NCI-H345 treated with DMSO at 0.1 percent for 48 hours (cell line): ENCODE results near the gene SRP68.

Experiments used
- DNase-seq: peaks from one replicate; lab custom pipeline; 2025; ENCODE audit not compliant: unreplicated experiment; lab: John Stamatoyannopoulos, UW

The SRP68 gene

DNA sequence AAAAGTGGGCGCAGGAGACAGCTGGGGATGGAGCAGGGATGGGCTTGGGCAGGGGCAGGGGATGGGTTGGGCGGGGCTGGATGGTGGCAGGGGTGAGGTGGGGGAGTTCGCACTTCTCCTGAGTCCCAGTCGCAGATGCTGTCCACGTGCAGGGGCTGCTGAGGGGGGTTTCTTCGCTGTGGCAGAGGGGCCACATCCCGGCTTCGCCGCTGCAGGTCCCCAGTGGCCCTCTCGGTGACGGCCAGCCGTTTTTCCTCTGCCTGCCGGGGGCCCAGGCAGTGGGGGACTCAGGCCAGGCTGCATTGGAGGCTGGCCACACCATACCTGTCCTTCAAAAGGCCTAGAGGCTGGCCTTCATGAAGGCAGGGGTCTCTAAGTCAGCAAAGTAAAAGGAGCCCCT lies 53.5 kb downstream of the SRP68 start:
- no peak for DNase-seq

DNA sequence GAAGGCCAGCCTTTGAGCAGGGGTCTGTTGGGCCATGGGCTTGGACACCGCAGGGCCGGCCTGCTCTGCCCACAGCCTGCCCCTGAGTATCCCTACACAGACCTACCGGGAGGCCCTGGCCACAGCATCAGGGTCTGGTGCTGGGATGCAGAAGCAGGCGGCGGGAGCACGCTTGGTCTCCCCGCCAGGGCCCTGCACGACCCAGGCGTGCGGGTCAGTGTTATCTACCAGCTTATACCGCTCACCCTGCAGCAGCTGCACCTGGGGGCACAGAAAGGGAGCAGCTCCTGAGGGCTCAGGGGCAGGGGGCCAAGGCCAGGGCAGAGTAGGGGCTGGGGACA lies 54.0 kb downstream of the SRP68 start:
- DNase-seq = no peak

DNA sequence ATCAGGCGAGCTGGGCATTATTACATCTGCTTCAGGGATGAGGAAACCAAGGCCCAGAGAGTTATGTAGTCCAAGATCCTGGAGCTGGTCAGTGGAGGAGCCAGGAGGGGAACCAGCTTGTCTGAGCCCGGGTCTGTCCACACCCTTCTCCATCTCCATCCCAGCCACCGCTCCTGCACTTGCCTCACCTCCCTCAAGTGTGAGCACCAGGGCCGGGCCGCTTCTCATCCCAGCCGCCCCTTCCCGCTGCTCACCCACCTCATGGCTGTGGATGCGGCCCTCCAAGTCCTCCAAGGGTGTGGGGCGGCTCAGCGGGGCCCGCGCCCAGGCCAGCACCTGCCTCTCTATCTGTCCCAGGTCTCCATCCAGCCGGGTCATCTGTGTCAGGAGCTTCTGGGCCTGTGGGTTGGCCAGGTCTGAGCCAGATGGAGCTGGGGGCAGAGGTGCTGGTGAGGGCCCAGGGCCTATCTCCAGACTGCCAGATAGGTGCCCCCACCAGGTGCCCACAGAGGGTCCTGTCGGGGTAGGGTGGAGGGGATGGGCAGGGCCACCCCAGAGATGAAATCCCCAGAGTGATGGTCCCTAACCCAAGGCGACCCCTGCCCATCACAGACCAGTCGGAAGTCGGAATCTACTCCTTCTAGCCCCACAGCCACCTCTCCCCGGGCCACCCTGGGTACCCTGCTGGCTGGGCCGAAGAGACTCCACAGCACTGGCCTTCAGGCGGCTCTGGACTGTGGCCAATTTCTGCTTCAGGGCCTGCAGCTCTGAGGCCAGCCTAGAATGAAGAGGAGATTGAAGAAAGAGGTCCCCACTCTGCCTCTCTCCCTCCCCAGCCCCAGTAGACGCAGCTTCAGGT lies 54.6 kb downstream of the SRP68 start:
- DNase-seq = no peak

DNA sequence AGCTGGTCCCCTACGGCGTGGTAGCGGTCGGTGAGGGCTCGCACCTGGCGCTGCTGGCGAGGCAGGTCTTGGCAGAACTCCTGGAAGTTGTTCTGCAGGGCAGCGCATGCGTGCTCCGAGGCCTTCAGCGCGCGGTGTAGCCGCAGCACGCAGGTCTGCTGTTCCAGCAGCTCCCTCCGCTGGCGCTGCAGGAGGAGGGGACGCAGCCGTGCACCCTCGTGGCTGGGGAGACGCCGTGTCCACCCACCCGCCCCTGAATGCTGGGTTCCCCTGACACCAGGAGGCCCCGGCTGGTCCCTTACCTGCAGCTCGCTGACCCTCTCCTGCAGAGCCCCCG lies 57.4 kb downstream of the SRP68 start:
- DNase-seq = no peak

DNA sequence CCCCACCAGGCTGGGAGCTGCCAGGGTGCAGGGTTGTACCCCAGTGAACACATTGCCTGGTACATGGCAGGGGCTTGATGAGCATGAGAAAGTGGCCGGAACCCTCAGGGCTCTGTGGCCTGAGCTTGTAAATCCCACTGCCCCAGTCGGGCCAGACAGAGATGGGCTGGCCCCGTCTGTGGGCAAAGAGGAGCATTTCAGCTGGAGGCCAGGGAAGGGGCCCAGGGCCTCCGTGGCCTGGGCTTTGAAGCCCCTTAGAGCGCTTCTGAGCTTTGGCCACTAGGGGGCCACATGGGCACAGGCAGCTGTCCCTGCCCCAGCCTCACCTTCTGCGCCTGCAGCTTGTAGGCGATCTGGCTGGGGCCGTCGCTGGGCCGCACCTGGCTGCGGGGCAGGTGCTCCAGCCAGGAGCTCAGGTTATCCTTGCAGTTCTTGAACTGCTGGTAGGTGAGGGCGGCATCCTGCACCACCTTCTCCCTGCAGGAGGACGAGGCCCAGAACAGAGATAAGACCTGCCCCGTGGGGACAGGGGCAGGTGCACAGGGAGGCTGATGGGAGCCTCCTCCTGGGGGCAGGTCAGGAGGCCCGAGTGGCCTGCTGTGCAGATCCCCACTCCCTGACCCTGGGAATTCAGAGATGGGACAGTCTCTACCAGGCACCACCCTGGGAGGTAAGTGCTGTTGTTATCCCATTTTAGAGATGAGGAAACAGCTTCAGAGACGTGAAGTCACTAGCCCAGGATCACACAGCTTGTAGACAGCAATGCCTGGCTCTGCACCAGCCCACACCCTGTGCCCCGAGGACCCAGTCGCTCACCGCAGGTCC lies 58.0 kb downstream of the SRP68 start:
- DNase-seq = peak; percentile 86

DNA sequence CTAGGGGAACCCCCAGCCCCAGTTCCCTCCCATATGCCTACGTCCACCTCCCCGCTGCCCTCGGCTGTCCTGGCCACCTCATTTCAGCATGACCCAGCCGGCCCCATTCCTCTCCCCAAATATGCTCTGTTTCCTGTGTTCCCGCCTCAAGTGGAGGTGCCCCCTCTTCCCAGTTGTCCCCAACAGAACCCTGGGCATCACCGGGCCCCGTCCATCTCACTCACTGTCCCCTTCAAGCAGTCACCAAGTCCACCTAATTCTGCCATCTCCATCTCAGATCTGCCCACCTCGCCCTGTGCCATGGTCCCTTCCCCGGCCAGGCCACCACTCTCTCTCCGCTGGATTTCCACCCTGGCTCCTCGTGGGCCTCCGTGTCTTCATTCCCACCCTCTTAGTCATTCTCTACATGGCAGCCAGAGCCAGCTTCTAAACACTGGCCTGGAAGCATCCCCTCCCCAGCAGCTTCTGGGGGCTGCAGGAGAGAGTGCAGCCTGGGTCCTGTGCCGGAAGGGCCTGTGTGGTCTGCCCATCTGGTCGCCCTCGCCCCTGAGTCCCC lies 58.9 kb downstream of the SRP68 start:
- no peak for DNase-seq

DNA sequence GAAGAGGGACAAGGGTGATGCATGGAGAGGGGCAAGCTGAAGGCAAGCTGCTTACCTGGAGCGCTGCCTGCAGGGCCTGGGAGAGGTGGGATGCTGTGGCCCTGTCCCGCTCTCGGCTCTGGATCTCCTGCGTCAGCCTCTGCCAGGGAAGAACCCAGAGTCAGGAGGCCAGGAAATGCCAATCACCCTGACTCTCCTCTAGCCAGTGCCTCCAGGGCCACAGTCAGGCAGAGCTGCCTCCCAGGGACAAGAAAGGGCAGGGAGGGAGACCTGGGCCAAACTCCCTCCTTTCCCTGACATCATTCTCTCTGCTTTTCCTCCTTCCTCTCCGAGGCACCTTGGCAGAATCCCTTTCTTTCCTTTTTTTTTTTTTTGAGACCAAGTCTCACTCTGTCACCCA lies 60.4 kb downstream of the SRP68 start:
- no peak for DNase-seq

DNA sequence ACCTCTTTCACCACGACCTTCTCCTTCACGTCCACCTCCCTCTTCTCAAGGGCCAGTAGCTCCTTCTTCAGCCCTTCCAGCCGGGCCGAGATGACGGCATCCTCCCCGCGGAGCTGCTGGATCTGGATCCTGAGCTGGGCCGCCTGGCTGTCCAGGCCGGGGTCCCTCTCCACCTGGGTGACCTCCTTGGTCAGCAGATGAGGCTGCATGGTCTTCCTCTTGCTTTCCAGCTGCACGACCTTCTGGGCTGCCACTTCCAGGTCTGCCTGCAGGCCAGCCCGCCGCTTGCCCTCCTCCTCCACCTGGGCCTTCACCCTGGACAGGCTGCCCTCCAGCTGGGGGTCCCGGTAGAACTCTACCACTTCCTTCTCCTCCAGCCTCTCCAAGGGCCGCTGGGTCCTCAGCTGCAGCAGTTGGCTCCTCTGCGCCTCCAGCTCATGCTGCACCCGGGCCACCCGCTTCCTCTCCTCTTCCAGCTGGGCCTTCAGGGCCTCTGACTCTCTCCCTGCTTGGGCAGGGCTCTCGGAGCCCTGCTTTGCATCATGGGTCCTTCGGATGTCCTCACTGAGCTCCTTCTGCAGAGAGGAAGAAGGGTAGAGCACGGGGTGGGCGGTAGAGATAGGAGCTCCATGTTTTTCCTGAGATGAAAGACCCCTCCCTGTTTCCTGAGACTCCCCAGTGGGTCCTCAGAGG lies 62.2 kb downstream of the SRP68 start:
- DNase-seq = no peak

DNA sequence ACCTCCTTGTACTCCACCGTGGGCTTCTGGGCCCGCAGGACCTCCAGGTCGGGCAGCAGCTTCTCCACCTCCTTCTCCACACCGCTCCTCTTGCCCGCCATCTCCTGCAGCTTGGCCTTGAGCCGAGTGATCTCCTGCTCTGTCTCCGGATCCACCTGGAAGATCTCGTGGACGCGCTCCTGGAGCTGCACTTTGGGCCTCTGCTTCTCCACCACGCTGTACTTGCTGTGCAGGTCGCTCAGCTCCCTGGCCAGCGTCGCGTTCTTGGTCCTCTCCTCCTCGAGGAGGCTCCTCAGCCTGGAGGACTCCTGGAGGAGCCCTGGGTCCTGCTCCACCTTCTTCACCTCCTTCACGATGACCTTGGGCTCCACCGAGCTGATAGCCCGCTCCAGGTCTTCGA lies 62.9 kb downstream of the SRP68 start:
- no peak for DNase-seq

DNA sequence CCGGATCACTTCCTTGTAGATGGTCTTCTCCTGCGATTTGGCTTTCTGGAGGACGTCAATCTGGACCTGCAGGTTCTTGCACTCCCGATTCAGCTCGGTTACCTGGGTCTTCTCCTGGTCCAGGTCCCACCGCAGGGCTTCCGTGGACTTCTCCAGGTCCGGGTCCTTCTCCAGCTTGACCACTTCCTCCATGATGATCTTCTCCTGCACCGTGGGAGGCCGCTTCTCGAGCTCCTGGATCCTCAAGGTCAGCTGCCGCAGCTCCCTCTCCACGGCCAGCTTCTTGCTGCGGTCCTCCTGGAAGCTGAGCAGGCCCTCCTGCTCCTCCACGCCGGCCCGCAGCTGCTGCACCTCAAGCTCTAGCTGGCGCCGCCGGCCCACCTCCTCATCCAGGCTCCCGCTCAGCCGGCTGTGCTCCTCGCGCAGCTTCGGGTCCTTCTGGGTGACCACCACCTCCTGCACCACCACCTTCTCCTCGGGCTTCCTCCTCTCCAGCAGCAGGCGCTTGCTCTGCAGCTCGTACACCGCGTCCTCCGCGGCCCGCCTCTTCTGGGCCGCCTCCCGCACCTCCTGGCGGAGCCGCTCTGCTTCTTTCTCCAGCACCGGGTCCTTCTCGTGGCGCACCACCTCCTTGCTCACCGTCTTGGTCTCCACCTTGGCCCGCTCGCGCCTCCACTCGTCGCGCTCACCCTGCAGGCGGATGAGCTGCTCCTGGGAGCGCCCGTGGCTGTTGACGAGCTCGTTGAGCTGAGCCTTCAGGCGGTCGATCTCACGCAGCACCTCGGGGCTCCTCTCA lies 63.5 kb downstream of the SRP68 start:
- no peak for DNase-seq

DNA sequence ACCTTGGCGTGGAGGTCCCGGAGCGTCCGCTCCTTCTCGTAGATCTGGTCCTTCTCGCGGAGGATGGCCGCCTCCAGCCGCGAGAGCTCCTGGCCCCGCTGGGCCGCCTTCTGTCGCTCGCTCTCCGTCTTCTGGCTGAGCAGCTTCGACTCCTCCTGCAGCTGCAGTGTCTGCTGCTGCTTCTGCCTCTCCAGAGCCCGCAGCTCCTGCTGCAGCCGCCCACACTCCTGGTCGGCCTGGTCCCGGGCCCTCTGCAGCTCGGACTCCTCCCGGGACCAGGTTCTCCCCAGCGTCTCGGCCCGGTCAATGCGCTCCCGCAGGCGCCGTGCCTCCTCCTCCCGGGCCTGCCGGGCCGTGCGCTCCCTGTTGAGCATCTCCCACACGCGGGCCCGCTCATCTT lies 64.1 kb downstream of the SRP68 start:
- no peak for DNase-seq

DNA sequence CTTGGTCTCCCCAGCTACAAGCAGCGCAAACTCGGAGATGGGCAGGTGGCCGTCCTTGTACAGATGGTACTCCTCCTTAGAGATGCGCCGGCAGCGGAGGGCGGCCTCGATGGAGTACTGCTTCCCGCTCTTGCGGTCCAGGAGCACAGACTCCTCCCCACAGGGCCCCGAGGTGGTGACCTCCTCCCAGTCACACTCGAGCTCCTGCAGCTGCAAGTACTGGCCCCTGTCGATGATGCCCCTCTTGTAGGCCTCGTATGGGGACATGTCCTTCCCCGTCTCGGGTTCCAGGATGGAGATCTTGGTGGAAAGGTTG lies 64.5 kb downstream of the SRP68 start:
- DNase-seq = no peak

DNA sequence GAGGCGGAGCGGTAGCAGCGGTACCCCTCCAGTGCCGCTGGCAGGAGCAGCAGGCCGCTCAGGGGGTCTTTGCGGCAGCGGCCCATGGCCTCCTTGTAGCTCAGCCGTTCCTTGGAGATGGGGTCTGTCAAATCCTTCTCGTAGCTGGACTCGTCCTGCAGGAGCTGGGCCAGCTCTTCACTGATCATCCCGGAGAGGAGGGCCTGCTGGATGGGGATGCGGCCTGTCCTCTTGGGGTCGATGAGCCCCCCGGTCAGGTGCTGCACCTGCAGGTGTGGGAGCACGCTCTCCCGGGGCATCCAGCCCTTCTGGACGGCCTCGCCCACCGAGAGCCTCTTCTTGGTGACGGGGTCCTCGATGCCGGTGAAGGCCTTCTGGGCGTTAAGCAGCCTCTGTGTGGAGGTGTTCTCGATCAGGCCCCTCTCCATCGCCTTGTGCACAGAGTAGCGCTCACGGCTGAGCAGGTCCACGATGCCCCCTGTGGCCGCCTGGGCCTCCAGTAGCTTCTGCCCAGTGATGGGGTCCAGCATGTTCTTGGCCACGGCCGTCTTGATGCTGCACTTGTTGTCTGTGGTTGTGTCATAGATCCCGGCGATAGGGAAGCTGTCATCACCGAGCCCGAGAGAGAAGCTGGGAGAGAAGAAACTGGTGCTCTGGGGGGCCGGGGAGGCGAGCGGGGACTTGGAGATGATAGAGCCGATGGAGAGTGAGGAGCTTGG lies 65.0 kb downstream of the SRP68 start:
- DNase-seq = no peak

DNA sequence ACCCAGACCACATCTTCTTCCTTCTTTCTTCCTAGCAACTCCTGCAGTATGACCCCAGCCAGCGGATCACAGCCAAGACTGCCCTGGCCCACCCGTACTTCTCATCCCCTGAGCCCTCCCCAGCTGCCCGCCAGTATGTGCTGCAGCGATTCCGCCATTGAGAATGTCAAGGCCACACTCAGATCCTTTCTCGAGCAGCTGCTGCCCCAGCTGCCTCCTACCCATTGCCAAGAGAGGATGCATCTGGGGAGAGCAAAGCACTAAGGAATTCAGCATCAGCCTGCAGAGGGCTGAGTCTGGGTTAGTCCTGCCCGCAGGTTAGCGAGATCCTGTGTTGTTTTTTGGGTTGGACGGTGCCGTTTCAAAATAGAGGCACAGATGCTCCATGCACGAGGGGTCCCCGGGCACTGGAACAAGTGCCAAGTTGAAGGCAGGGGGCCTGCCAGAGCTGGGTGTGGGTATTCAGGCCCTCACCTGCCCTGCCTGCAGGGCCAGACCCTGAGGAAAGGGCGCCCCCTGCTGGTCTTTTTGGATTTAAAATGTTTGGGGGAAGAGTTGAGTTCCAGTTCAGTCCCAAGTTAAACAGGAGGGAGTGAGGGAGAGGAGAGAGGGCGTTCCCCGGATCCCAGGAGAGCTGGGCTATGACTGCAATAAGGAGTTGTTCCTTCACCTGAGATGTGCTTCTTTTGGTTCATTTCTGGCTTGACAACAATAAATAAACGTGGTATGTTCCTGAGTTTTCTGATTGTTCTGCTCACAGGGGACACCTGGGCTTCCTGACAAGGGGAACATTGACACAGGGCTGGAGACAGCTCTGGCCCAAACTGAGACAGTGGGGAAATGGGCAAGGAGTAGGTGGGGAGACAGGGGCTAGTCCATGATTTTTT lies 66.8 kb downstream of the SRP68 start:
- peak; percentile 61 for DNase-seq

DNA sequence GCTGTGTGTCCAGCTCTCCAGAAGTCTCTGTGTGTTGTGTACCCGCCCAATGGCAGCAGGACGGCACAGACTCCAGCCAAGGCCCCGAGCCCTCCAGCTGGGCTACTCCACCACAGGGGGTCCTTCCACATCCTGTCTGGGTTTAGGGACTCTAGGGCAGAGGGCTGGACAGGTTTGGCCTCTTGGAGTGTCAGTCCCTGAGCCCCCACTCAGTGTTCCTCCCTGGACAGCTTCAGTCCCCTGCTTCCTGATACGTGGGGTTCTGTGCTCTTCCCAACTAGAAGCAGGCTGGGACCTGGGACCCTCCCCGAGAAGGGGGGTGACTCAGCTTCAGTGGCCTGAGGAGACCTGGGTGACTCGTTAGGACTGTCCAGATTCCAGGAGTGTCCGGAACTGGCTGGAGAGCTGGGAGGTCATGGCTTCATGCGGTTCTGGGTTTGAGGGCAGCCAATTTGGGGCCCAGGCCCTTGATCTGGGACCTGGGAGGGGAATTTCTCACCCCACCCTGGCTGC lies 67.5 kb downstream of the SRP68 start:
- DNase-seq = no peak

DNA sequence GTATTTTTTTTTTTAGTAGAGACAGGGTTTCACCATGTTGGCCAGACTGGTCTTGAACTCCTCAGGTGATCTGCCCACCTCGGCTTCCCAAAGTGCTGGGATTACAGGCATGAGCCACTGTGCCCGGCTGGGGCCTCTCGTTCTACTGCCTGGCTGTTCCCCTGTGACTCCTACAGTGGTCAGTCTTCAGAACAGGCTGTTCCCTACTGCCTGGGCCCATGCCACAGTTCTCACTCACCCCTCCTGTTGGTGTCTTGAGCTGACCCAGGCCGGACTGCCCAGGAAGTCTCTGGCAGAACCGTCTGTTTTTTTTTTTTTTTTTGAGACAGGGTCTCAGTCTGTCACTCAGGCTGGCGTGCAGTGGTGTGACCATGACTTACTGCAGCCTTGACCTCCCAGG lies 68.4 kb downstream of the SRP68 start:
- no peak for DNase-seq

DNA sequence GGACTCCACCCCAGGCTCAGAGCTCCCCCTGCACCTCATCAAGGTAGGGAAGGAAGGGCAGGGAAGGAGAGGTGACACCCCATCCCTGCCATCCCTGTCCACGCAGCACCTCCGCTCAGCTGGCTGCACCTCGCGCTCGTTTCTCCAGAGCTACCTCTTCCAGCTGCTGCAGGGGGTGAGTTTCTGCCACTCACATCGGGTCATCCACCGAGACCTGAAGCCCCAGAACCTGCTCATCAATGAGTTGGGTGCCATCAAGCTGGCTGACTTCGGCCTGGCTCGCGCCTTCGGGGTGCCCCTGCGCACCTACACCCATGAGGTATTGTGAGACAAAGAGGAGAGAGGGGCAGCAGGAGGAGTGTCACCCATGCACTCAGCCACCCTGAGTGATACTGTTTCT lies 70.2 kb downstream of the SRP68 start:
- DNase-seq = no peak

DNA sequence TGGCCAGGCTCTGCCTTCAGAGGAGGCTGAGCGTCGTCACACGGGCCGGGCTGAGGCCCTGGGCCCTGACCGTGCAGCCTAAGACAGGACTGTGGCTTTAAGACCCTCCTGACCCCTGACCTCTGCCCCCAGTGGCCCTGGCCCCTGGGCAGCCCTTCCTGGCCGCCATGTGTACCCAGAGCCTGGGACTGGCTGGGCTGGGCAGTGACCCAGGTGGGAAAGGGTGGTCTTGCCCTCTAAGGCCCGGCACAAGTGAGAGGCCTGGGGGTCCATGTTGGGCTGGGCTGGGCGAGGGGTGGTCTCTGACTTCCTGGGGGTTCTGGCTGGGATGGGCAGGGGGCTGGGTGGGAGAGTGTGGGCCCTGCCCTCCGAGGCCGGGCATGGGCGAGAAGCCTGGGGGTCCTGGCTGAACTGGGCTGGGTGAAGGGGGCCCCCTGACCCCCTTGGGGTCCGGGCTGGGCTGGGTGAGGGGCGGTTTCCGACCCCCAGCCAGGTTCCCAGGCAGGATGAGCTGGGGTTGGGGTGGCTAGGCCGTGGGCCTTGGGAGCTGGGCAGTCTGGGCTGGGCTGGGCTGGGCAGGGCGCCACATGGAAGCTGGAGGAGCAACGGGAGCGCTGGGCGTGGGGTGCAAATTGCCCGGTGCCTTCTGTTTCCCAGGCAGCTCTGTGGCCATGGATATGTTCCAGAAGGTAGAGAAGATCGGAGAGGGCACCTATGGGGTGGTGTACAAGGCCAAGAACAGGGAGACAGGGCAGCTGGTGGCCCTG lies 71.4 kb downstream of the SRP68 start, which contains the start of gene CDK3:
Gene CDK3, plus strand, starts transcription at position 101 of the 767 bp plus-strand sequence. Its CDS starts 571 bp downstream, at position 672.
- no peak for DNase-seq
